Measurements from ENCODE around the gene FGFRL1. TPM values are rescaled to one million over a fixed set of nuclear protein-coding genes. Genes with fewer than 3 reads are reported as not detected.

Gene FGFRL1
- total RNA-seq, 1 donor from 2014 or later, result 70.4 TPM

DNA sequence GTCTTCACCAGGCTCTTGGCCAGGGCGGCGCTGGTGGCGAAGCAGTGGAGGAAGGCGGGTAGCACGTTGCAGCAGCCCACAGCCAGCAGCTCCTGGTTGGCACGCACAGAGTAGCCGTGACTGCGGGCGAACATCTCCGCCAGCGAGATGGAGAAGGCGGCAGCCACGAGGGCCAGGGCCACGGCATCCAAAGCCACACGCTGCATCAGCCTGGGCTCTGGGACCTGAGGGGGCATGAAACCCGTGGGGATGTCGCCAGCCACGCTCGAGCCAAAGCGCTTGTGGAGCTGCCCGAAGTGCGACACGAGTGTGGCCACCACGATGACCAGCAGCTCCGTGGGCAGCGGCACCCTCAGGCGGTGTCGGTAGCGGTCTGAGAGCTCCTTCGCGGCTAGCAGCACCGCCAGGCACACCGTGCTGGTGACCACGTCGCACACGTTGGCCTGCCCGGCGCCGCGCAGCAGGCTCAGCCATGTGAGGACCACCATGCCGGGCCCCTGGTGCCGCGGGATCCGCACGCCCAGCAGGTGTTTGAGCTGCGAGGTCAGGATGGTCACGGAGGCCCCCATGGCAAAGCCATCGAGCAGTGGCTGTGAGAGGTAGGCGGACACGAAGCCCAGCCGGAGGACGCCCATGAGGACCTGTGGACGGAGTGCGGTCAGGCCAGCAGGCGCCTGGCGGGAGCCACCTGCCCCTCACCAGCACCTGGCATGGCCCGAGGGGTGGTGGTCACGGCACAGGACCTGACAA lies 21.5 kb upstream of the FGFRL1 start:
- Mint-ChIP-seq H3K27me3 (ENCODE audit: low read depth) (no peaks in the 10 kb centered on the region), H3K36me3 (ENCODE audit: low read depth) (peaks cover 1% of the 10 kb centered on the region)

GRCh38 chr4:990746-991367 lies 20.6 kb upstream of the FGFRL1 start:
- no peak for DNase-seq (ENCODE audit: low spot score)
- peaks cover 22% of the 10 kb centered on the region for H3K4me1 Mint-ChIP-seq (ENCODE audit: low read depth)
- no peaks in the 10 kb centered on the region for H3K9me3 Mint-ChIP-seq (ENCODE audit: low read depth)
- peaks cover 1% of the 10 kb centered on the region for H3K36me3 Mint-ChIP-seq (ENCODE audit: low read depth)
- no peak overlapping the region for H3K27ac Mint-ChIP-seq (ENCODE audit: unreplicated experiment)
- no peak overlapping the region for H3K4me3 Mint-ChIP-seq (ENCODE audit: unreplicated experiment)
- H3K27me3 Mint-ChIP-seq (ENCODE audit: low read depth), result no peaks in the 10 kb centered on the region
- TF ChIP-seq, protein P1, sequence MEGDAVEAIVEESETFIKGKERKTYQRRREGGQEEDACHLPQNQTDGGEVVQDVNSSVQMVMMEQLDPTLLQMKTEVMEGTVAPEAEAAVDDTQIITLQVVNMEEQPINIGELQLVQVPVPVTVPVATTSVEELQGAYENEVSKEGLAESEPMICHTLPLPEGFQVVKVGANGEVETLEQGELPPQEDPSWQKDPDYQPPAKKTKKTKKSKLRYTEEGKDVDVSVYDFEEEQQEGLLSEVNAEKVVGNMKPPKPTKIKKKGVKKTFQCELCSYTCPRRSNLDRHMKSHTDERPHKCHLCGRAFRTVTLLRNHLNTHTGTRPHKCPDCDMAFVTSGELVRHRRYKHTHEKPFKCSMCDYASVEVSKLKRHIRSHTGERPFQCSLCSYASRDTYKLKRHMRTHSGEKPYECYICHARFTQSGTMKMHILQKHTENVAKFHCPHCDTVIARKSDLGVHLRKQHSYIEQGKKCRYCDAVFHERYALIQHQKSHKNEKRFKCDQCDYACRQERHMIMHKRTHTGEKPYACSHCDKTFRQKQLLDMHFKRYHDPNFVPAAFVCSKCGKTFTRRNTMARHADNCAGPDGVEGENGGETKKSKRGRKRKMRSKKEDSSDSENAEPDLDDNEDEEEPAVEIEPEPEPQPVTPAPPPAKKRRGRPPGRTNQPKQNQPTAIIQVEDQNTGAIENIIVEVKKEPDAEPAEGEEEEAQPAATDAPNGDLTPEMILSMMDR (IDR thresholded peaks at IDR 0.05), result no peak

More for the DNA sequence above, 21.5 kb upstream of the FGFRL1 start:
- H3K4me1 Mint-ChIP-seq (ENCODE audit: low read depth), result peaks cover 28% of the 10 kb centered on the region
- TF ChIP-seq, protein P1 (IDR thresholded peaks at IDR 0.05), result no peak
- H3K9me3 Mint-ChIP-seq (ENCODE audit: low read depth), result no peaks in the 10 kb centered on the region
- no peak overlapping the region for H3K27ac Mint-ChIP-seq (ENCODE audit: unreplicated experiment)
- DNase-seq (ENCODE audit: low spot score), result no peak
- H3K4me3 Mint-ChIP-seq (ENCODE audit: unreplicated experiment), result no peak overlapping the region

DNA sequence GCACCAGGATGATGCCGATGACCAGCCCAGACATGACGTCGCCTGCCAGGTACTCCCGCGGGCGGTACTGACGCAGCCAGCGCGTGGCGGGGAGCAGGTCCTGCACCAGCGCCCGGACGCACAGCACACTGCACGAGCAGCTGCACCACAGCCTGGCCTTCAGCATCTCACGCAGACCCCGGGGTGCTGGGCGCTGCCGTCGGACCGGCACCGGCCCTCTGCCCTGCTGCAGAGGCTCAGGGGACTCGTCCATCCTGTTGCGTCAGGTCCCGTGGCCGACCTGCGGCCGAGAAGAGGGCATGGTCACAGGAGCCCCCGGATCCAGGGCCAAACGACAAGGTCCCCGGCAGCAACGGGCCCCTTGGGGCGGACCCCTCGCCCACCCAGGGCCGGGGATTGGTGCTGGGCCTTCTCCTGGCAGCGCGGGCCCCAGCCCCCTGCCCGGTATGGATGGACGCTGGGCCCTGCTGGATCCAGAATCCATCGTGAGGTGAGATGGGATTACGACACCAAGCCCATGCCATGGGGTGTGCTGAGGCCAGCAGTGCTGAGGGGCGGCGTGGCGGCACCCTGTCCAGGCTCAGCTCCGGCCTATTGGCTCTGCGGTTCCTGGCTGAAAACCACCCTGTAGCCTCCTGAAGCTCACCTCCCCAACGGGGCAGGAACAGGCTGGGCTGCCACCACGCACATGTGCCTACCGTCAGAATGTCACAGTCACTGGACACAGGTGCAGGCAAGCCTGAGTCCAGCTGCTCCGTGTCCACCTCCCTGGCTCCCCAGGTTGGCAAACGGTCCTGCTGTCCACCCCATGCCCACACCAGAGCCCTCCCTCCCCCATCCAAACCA lies 19.8 kb upstream of the FGFRL1 start:
- Mint-ChIP-seq H3K36me3 (ENCODE audit: low read depth) (peaks cover 1% of the 10 kb centered on the region), H3K27me3 (ENCODE audit: low read depth) (no peaks in the 10 kb centered on the region), H3K4me1 (ENCODE audit: low read depth) (peaks cover 15% of the 10 kb centered on the region), H3K27ac (ENCODE audit: unreplicated experiment) (no peak overlapping the region), H3K9me3 (ENCODE audit: low read depth) (no peaks in the 10 kb centered on the region), H3K4me3 (ENCODE audit: unreplicated experiment) (no peak overlapping the region)
- TF ChIP-seq, protein P1 (IDR thresholded peaks at IDR 0.05), result no peak
- DNase-seq (ENCODE audit: low spot score), result no peak

GRCh38 chr4:992297-993110 lies 18.9 kb upstream of the FGFRL1 start:
- Mint-ChIP-seq H3K4me3 (ENCODE audit: unreplicated experiment) (no peak overlapping the region), H3K27ac (ENCODE audit: unreplicated experiment) (no peak overlapping the region), H3K4me1 (ENCODE audit: low read depth) (peaks cover 16% of the 10 kb centered on the region), H3K27me3 (ENCODE audit: low read depth) (no peaks in the 10 kb centered on the region), H3K36me3 (ENCODE audit: low read depth) (peaks cover 1% of the 10 kb centered on the region), H3K9me3 (ENCODE audit: low read depth) (no peaks in the 10 kb centered on the region)
- TF ChIP-seq, protein P1 (IDR thresholded peaks at IDR 0.05), result no peak
- no peak for DNase-seq (ENCODE audit: low spot score)
